Measurements from ENCODE around the gene TBC1D9.

Gene TBC1D9

DNA sequence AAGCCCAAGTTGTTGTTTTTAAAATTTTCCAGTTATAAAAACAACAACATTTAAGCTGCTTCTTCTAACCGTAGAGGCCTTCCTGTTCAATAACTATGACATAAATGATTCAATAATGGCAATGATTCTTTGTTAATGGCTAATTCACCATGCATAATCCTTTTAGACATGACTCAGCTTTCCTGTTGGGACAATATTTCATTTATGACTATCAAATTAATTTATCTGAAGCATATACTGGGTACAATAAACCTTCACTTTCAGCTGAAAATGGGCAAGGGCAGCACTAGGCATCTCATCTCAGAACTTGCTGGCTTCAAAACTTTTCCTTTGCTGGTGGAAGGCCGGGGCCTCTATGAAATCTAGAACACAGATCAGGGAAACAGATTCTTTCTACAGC lies 38.9 kb downstream of the TBC1D9 start:
- TF ChIP-seq, protein P1, sequence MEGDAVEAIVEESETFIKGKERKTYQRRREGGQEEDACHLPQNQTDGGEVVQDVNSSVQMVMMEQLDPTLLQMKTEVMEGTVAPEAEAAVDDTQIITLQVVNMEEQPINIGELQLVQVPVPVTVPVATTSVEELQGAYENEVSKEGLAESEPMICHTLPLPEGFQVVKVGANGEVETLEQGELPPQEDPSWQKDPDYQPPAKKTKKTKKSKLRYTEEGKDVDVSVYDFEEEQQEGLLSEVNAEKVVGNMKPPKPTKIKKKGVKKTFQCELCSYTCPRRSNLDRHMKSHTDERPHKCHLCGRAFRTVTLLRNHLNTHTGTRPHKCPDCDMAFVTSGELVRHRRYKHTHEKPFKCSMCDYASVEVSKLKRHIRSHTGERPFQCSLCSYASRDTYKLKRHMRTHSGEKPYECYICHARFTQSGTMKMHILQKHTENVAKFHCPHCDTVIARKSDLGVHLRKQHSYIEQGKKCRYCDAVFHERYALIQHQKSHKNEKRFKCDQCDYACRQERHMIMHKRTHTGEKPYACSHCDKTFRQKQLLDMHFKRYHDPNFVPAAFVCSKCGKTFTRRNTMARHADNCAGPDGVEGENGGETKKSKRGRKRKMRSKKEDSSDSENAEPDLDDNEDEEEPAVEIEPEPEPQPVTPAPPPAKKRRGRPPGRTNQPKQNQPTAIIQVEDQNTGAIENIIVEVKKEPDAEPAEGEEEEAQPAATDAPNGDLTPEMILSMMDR (IDR thresholded peaks at IDR 0.05) = no peak
- no peaks in the 10 kb centered on the region for H3K9me3 ChIP-seq (ENCODE audit: control insufficient read depth, low read length)
- no peak overlapping the region for H3K4me3 ChIP-seq (ENCODE audit: low read depth, low read length)
- peaks cover 11% of the 10 kb centered on the region for H3K4me1 ChIP-seq
- peak overlapping the region; percentile 11 for H2AFZ ChIP-seq
- H3K79me2 ChIP-seq = no peaks in the 10 kb centered on the region
- H3K9ac ChIP-seq = no peak overlapping the region
- peak overlapping the region; percentile 47 for H3K27ac ChIP-seq
- no peaks in the 10 kb centered on the region for H3K27me3 ChIP-seq (ENCODE audit: control insufficient read depth, insufficient read depth, low read length)
- H3K36me3 ChIP-seq (ENCODE audit: control insufficient read depth, insufficient read depth, low read length) = no peaks in the 10 kb centered on the region
- H3K4me2 ChIP-seq (ENCODE audit: low read length) = peak overlapping the region; percentile 23

GRCh38 chr4:140715119-140715518 lies 41.1 kb downstream of the TBC1D9 start:
- no peak overlapping the region for H3K4me2 ChIP-seq (ENCODE audit: low read length)
- H3K36me3 ChIP-seq (ENCODE audit: control insufficient read depth, insufficient read depth, low read length) = no peaks in the 10 kb centered on the region
- H3K4me1 ChIP-seq = peaks cover 11% of the 10 kb centered on the region
- no peaks in the 10 kb centered on the region for H3K9me3 ChIP-seq (ENCODE audit: control insufficient read depth, low read length)
- H3K27ac ChIP-seq = no peak overlapping the region
- H3K79me2 ChIP-seq = no peaks in the 10 kb centered on the region
- H3K27me3 ChIP-seq (ENCODE audit: control insufficient read depth, insufficient read depth, low read length) = no peaks in the 10 kb centered on the region
- no peak overlapping the region for H3K9ac ChIP-seq
- H2AFZ ChIP-seq = no peak overlapping the region
- H3K4me3 ChIP-seq (ENCODE audit: low read depth, low read length) = no peak overlapping the region
- TF ChIP-seq, protein P1 (IDR thresholded peaks at IDR 0.05) = no peak

GRCh38 chr4:140711910-140712309 lies 44.3 kb downstream of the TBC1D9 start:
- TF ChIP-seq, protein P1 (IDR thresholded peaks at IDR 0.05) = no peak
- Histone ChIP-seq H3K4me2 (ENCODE audit: low read length) (no peak overlapping the region), H3K9me3 (ENCODE audit: control insufficient read depth, low read length) (no peaks in the 10 kb centered on the region), H3K27me3 (ENCODE audit: control insufficient read depth, insufficient read depth, low read length) (no peaks in the 10 kb centered on the region), H3K27ac (no peak overlapping the region), H3K4me3 (ENCODE audit: low read depth, low read length) (no peak overlapping the region), H3K9ac (no peak overlapping the region), H3K4me1 (peaks cover under 1% of the 10 kb centered on the region), H2AFZ (no peak overlapping the region), H3K36me3 (ENCODE audit: control insufficient read depth, insufficient read depth, low read length) (no peaks in the 10 kb centered on the region), H3K79me2 (no peaks in the 10 kb centered on the region)

DNA sequence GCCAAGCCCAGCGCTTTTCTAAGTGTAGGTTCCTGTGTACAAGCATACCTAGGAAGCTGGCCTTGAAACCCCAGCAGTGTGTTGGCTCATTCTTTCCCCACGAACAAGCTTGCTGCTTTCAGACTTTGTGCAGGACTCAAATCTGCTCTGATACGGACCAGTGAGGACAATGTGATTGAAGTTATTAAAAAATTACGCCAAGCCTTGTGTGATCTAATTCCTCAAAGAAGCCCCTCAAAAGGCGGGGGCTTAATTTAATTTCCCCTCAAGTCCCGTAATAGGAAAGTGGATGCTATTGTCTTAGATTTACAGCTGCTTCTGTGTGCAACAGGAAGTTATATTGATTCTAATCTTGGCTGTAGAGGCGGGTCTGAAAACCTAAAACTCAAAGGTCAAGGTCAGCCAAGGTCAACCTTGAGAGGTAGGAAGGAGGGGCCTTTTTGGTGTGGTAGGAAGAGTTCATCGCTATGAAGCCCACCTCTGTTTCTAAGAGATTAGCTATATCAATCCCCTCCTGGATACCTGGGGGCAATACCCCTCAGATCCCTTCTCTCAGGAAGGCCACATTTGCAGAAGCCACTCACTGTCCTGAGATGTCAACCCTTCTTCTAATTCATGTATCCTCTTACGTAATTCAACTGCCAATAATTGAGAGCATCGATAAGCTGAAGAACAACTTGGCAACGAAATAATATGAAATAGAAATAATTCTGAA lies 45.1 kb downstream of the TBC1D9 start:
- Histone ChIP-seq H3K4me1 (peaks cover 2% of the 10 kb centered on the region), H3K36me3 (ENCODE audit: control insufficient read depth, insufficient read depth, low read length) (no peaks in the 10 kb centered on the region), H2AFZ (no peak overlapping the region), H3K27ac (no peak overlapping the region), H3K27me3 (ENCODE audit: control insufficient read depth, insufficient read depth, low read length) (no peaks in the 10 kb centered on the region), H3K79me2 (no peaks in the 10 kb centered on the region), H3K4me2 (ENCODE audit: low read length) (no peak overlapping the region), H3K9ac (no peak overlapping the region), H3K4me3 (ENCODE audit: low read depth, low read length) (no peak overlapping the region), H3K9me3 (ENCODE audit: control insufficient read depth, low read length) (no peaks in the 10 kb centered on the region)
- TF ChIP-seq, protein P1 (IDR thresholded peaks at IDR 0.05) = no peak

DNA sequence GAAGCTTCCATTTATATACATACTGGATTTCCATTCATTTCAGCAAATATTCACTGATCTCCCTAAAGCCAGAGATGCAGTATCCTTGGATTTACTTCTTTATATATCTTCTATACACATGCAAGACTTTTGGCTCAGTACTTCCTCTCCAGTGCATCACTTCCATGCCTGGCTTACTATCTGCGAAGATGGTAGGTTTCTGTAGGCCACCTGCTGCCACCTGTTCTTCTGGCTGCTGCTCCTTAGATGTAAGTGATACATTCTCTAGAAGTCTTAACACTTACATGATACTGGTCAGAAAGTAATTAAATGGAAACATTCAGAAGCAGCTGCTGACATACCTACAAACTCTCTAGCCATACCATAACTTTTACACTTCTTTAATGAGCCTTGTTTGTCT lies 48.9 kb downstream of the TBC1D9 start:
- no peaks in the 10 kb centered on the region for H3K79me2 ChIP-seq
- no peaks in the 10 kb centered on the region for H3K27me3 ChIP-seq (ENCODE audit: control insufficient read depth, insufficient read depth, low read length)
- no peak overlapping the region for H2AFZ ChIP-seq
- H3K9ac ChIP-seq = no peak overlapping the region
- no peaks in the 10 kb centered on the region for H3K9me3 ChIP-seq (ENCODE audit: control insufficient read depth, low read length)
- H3K4me2 ChIP-seq (ENCODE audit: low read length) = no peak overlapping the region
- H3K4me1 ChIP-seq = peaks cover 4% of the 10 kb centered on the region
- no peaks in the 10 kb centered on the region for H3K36me3 ChIP-seq (ENCODE audit: control insufficient read depth, insufficient read depth, low read length)
- H3K27ac ChIP-seq = no peak overlapping the region
- TF ChIP-seq, protein P1 (IDR thresholded peaks at IDR 0.05) = no peak
- no peak overlapping the region for H3K4me3 ChIP-seq (ENCODE audit: low read depth, low read length)

Measured in parathyroid adenoma (tissue), 2 donors.